ENCODE data around the gene ADGRL1. TPM values are rescaled to one million over a fixed set of nuclear protein-coding genes. Genes with fewer than 3 reads are reported as not detected.

Gene ADGRL1
- total RNA-seq, 1 experiment from 2014 or later = 39.3 TPM

DNA sequence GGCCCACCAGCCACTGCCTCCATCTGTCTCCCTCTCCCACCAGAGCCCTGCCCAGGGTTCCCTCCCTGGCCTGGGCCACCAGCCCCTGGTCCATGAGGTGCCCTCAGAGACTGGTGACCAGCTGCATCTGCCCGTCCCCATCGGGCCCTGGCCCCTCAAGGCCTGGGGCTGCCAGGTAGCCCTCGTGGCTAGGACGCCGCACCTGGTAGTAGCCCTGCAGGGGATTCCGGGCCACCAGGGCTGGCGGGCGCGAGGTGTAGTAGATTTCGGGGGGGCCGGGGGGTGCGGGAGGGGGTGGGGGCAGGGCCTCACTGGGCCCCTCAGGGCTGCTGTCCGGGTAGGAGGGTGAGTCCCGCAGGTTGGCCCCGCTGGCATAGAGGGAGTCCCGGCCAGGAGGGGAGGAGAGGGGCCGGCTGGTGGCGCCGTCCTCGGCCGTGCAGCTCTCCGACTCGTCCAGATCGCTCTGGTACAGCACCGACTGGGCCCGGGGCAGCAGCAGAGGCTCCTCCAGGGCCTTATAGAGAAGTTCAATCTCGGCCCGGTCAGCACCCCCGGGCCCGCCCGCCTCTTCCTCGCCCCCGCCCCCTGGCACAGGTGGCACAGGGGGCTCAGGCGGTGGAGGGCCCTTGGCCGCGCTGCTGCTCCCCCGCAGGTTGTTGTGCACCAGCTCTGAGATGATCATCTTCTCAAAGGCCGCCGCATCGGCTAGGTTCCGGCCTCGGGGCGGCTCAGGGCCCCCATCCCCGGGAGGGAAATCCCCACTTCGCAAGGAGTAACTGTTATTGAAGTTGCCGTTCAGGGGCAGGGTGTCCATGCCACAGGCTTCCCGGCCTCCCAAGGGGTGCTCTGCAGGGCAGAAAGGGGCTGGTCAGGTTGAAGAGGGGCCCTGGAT lies 55.0 kb downstream of the ADGRL1 start:
- no peaks in the 10 kb centered on the region for H3K9me3 ChIP-seq (ENCODE audit: low read length)
- no peaks in the 10 kb centered on the region for H4K20me1 ChIP-seq (ENCODE audit: low read length)
- intact Hi-C loops (cut with micrococcal nuclease) = no loop called here
- POLR2A ChIA-PET (ENCODE audit: unreplicated experiment) = no interaction called here
- no peaks in the 10 kb centered on the region for H3K9me2 ChIP-seq (replicated peaks; ENCODE audit: low read length)
- no TSS peak for BruUV-seq (replicated peaks)
- H3F3A ChIP-seq (ENCODE audit: low read length, unreplicated experiment) = no peaks in the 10 kb centered on the region
- no peak overlapping the region for H3K9ac ChIP-seq (ENCODE audit: low read length)
- H3K4me1 ChIP-seq (ENCODE audit: insufficient read depth, low read length) = no peaks in the 10 kb centered on the region
- no peak for DNase-seq
- no peak overlapping the region for H3K4me3 ChIP-seq (ENCODE audit: low read length)
- ATAC-seq = no peak
- H3K79me2 ChIP-seq (ENCODE audit: low read length) = no peaks in the 10 kb centered on the region
- peaks cover 4% of the 10 kb centered on the region; the same call in 1 of the 2 replicates for H3K36me3 ChIP-seq (ENCODE audit: low read depth, low read length)
- H3K27ac ChIP-seq (ENCODE audit: low read length) = no peak overlapping the region
- no peak overlapping the region for H2AFZ ChIP-seq (ENCODE audit: low read length)
- CTCF ChIA-PET = interaction anchor here (0.8 kb wide), 1 partner anchor 14 kb away, joined by 4 read pairs; the partner anchor contains the start of gene ASF1B
- TF ChIP-seq EZH2 (IDR thresholded peaks at IDR 0.05; ENCODE audit: low read length, unreplicated experiment) (no peak), EZH2phosphoT487 (IDR thresholded peaks at IDR 0.05; ENCODE audit: borderline replicate concordance, low read length) (no peak)
- TF ChIP-seq, protein P1, sequence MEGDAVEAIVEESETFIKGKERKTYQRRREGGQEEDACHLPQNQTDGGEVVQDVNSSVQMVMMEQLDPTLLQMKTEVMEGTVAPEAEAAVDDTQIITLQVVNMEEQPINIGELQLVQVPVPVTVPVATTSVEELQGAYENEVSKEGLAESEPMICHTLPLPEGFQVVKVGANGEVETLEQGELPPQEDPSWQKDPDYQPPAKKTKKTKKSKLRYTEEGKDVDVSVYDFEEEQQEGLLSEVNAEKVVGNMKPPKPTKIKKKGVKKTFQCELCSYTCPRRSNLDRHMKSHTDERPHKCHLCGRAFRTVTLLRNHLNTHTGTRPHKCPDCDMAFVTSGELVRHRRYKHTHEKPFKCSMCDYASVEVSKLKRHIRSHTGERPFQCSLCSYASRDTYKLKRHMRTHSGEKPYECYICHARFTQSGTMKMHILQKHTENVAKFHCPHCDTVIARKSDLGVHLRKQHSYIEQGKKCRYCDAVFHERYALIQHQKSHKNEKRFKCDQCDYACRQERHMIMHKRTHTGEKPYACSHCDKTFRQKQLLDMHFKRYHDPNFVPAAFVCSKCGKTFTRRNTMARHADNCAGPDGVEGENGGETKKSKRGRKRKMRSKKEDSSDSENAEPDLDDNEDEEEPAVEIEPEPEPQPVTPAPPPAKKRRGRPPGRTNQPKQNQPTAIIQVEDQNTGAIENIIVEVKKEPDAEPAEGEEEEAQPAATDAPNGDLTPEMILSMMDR (conservative IDR thresholded peaks at IDR 0.05; ENCODE audit: low read depth, low read length) = no peak
- no peaks in the 10 kb centered on the region for H3K27me3 ChIP-seq (ENCODE audit: low read length)
- no peak overlapping the region for H3K4me2 ChIP-seq (ENCODE audit: low read length)

DNA sequence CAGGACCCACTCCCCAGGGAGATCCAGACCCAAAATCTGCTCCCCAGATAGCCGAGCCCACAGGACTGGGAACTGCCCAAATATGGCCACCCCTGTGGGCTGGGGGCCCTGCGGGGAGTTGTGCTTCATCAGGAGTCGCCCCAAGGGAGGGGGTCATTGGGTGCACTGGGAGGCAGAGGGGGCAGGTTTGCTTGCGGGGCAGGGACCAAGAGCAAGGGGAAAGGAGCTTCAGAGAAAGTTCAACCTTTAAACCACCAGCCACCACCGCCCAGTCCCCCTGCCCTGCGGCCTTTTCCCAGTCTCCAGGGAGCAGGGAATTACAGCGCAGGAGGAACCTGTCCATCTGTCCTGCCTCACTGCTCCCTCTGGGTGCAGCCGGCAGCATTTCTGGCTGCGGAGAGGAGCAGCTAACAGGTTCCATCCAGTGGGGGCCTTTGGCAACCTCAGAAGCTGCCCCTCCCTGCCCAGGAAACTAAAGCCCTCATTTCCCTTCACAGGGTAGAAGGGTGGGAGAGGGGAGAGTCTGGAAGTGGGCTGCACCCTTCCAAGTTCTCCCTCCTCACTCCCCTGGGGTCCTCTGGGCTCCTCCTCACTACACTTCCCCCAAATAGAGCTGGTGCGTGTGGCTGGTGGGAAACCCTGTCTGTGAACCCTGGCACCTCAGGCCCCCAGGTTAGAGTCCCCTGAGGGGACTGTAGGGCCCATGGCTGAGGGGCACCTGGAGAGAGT lies 55.8 kb downstream of the ADGRL1 start:
- POLR2A ChIA-PET (ENCODE audit: unreplicated experiment) = no interaction called here
- no peak for ATAC-seq

More for the DNA sequence above, 55.8 kb downstream of the ADGRL1 start:
- H3K4me1 ChIP-seq (ENCODE audit: insufficient read depth, low read length) = no peaks in the 10 kb centered on the region
- H3K36me3 ChIP-seq (ENCODE audit: low read depth, low read length) = no peaks in the 10 kb centered on the region; the same call in 1 of the 2 replicates
- H3K9me3 ChIP-seq (ENCODE audit: low read length) = no peaks in the 10 kb centered on the region
- DNase-seq = no peak
- intact Hi-C loops (cut with micrococcal nuclease) = no loop called here
- no peak for TF ChIP-seq EZH2 (IDR thresholded peaks at IDR 0.05; ENCODE audit: low read length, unreplicated experiment)
- no peak for TF ChIP-seq EZH2phosphoT487 (IDR thresholded peaks at IDR 0.05; ENCODE audit: borderline replicate concordance, low read length)
- TF ChIP-seq, protein P1 (conservative IDR thresholded peaks at IDR 0.05; ENCODE audit: low read depth, low read length) = no peak
- no peak overlapping the region for H3K27ac ChIP-seq (ENCODE audit: low read length)
- H3K4me2 ChIP-seq (ENCODE audit: low read length) = no peak overlapping the region
- H3F3A ChIP-seq (ENCODE audit: low read length, unreplicated experiment) = no peaks in the 10 kb centered on the region
- no TSS peak for BruUV-seq (replicated peaks)
- H3K9me2 ChIP-seq (replicated peaks; ENCODE audit: low read length) = no peaks in the 10 kb centered on the region
- no peak overlapping the region for H3K9ac ChIP-seq (ENCODE audit: low read length)
- H4K20me1 ChIP-seq (ENCODE audit: low read length) = no peaks in the 10 kb centered on the region
- no peak overlapping the region for H3K4me3 ChIP-seq (ENCODE audit: low read length)
- H2AFZ ChIP-seq (ENCODE audit: low read length) = no peak overlapping the region
- no peaks in the 10 kb centered on the region for H3K79me2 ChIP-seq (ENCODE audit: low read length)
- H3K27me3 ChIP-seq (ENCODE audit: low read length) = no peaks in the 10 kb centered on the region
- CTCF ChIA-PET = interaction anchor here (0.8 kb wide), 1 partner anchor 13 kb away, joined by 4 read pairs; the partner anchor contains the start of gene ASF1B
